CD14-positive monocyte (primary cell): ENCODE data around the gene ZBTB3. TPM values are rescaled to one million over a fixed set of nuclear protein-coding genes. Genes with fewer than 3 reads are reported as not detected.

Experiments
- DNase-seq, 3 donors: peaks; one replicate each; pipeline ENCODE4 v3.0.0-alpha.2; 2011 to 2022
- H2AFZ ChIP-seq: 2 replicates; pipeline ENCODE4 v1.6.0; 2012; ENCODE audit warnings: mild to moderate bottlenecking, low read depth, low read length, inconsistent platforms; ENCODE audit not compliant: insufficient read depth, poor library complexity, severe bottlenecking
- H3K27ac ChIP-seq, 2 donors: 1 replicate in 1 of 2; 2 replicates in 1 of 2; pipeline ENCODE4 v1.5.1; 2012 to 2013; ENCODE audit warnings: low read length in 2 of 2, control low read depth in 1 of 2, inconsistent platforms in 1 of 2, low read depth in 1 of 2, mild to moderate bottlenecking in 1 of 2
- H3K27me3 ChIP-seq, 2 donors: one replicate each; pipeline versions ENCODE4 v1.6.0 to v1.6.1; 2011 to 2013; ENCODE audit warnings: low read length in 2 of 2; ENCODE audit not compliant: control insufficient read depth in 2 of 2, insufficient read depth in 2 of 2
- H3K36me3 ChIP-seq, 2 donors: replicated peaks in 1 of 2; 1 replicate in 1 of 2; 2 replicates in 1 of 2; pipeline versions ENCODE4 v1.5.1 to v1.6.1; 2012 to 2013; ENCODE audit warnings: low read length in 2 of 2, control low read depth in 1 of 2, inconsistent platforms in 1 of 2, mild to moderate bottlenecking in 1 of 2; ENCODE audit not compliant: insufficient read depth in 2 of 2, control insufficient read depth in 1 of 2
- H3K4me1 ChIP-seq, 2 donors: 1 replicate in 1 of 2; 2 replicates in 1 of 2; pipeline versions ENCODE4 v1.5.1 to v1.6.1; 2012 to 2013; ENCODE audit warnings: low read length in 2 of 2, control low read depth in 1 of 2, inconsistent platforms in 1 of 2, mild to moderate bottlenecking in 1 of 2, moderate library complexity in 1 of 2; ENCODE audit not compliant: insufficient read depth in 2 of 2, control insufficient read depth in 1 of 2
- H3K4me2 ChIP-seq: replicated peaks from 2 replicates; pipeline ENCODE3; 2012; ENCODE audit warnings: low read length, moderate library complexity, mild to moderate bottlenecking; ENCODE audit not compliant: poor library complexity, severe bottlenecking; ENCODE audit errors: extremely low read depth
- H3K4me3 ChIP-seq, 3 experiments: fragments of 200-600 bp in 1 of 3; sonication (generic) in 1 of 3; replicated peaks in 1 of 3; 1 replicate in 2 of 3; 2 replicates in 1 of 3; pipeline ENCODE4 v1.5.1; 2011 to 2013; ENCODE audit warnings: low read length in 3 of 3, mild to moderate bottlenecking in 3 of 3, control low read depth in 2 of 3, low read depth in 2 of 3, inconsistent platforms in 1 of 3, moderate library complexity in 1 of 3
- H3K79me2 ChIP-seq: 2 replicates; pipeline ENCODE4 v1.6.0; 2012; ENCODE audit warnings: mild to moderate bottlenecking, control low read depth, inconsistent platforms, low read length, moderate library complexity; ENCODE audit not compliant: insufficient read depth
- H3K9ac ChIP-seq: 2 replicates; pipeline ENCODE4 v1.6.0; 2017; ENCODE audit warnings: low read length, mild to moderate bottlenecking; ENCODE audit not compliant: insufficient read depth, poor library complexity, severe bottlenecking
- H3K9me3 ChIP-seq, 2 donors: replicated peaks in 1 of 2; 1 replicate in 1 of 2; 2 replicates in 1 of 2; pipeline versions ENCODE4 v1.5.1 to v1.6.1; 2012 to 2013; ENCODE audit warnings: low read length in 2 of 2, control low read depth in 1 of 2; ENCODE audit not compliant: control insufficient read depth in 1 of 2, insufficient read depth in 1 of 2
- H4K20me1 ChIP-seq: 2 replicates; pipeline ENCODE4 v1.6.0; 2012; ENCODE audit warnings: mild to moderate bottlenecking, low read length, control low read depth, moderate library complexity; ENCODE audit not compliant: insufficient read depth
- H3K27ac Mint-ChIP-seq, 7 donors: one replicate each; pipeline ENCODE4 v1.8.0; 2020; ENCODE audit warnings: mild to moderate bottlenecking in 7 of 7, mixed read lengths in 7 of 7, moderate library complexity in 6 of 7, inconsistent platforms in 2 of 7
- H3K27me3 Mint-ChIP-seq, 3 donors: one replicate each; pipeline ENCODE4 v1.8.0; 2021 to 2022; ENCODE audit warnings: low read depth in 3 of 3, mild to moderate bottlenecking in 3 of 3, mixed read lengths in 3 of 3, moderate library complexity in 3 of 3, inconsistent platforms in 1 of 3
- H3K36me3 Mint-ChIP-seq, 2 donors: one replicate each; pipeline ENCODE4 v1.8.0; 2020; ENCODE audit warnings: mixed read lengths in 2 of 2, inconsistent platforms in 1 of 2, mild to moderate bottlenecking in 1 of 2
- H3K4me1 Mint-ChIP-seq: one replicate; pipeline ENCODE4 v1.8.0; 2020; ENCODE audit warnings: mild to moderate bottlenecking, mixed read lengths
- H3K4me3 Mint-ChIP-seq, 2 donors: one replicate each; pipeline ENCODE4 v1.8.0; 2020; ENCODE audit warnings: mild to moderate bottlenecking in 2 of 2, mixed read lengths in 2 of 2, moderate library complexity in 1 of 2
- H3K9me3 Mint-ChIP-seq, 7 donors: one replicate each; pipeline ENCODE4 v1.8.0; 2020 to 2022; ENCODE audit warnings: mixed read lengths in 7 of 7, mild to moderate bottlenecking in 6 of 7, moderate library complexity in 6 of 7, inconsistent platforms in 2 of 7
- WGBS: methylation state at CpG from one replicate; pipeline ENCODE4 v1.1.5; 2013; ENCODE audit warnings: missing lambda C conversion rate; ENCODE audit not compliant: insufficient coverage; 5-methylcytosine and 5-hydroxymethylcytosine counted together
- intact Hi-C, 2 donors: fragments of 100-400 bp; cut with micrococcal nuclease; formaldehyde crosslinking; loops; one replicate each; pipeline versions ENCODE4 v1.15.0 to v1.15.1; 2023
- polyA plus RNA-seq, 3 donors: library from polyadenylated mRNA; depleted of rRNA in 1 of 3; unstranded in 2 of 3; stranded (reverse) in 1 of 3; fragments of 300-500 nt in 2 of 3; fragments of >200 nt in 1 of 3; fragmentation: Illumina TruSeq in 2 of 3; gene quantifications; 1 replicate in 2 of 3; 2 replicates in 1 of 3; pipeline ENCODE4 v1.2.3, GENCODE V29; 2012 to 2021
- TF ChIP-seq, protein P1 (sequence below): fragments of 200-600 bp; IDR thresholded peaks from one replicate; pipeline ENCODE4 v1.8.0; 2022; ENCODE audit warnings: antibody characterized with exemption, mild to moderate bottlenecking

Gene ZBTB3
- polyA plus RNA-seq, 3 donors, result 1.7 to 4.5 (median 2.0) TPM

DNA sequence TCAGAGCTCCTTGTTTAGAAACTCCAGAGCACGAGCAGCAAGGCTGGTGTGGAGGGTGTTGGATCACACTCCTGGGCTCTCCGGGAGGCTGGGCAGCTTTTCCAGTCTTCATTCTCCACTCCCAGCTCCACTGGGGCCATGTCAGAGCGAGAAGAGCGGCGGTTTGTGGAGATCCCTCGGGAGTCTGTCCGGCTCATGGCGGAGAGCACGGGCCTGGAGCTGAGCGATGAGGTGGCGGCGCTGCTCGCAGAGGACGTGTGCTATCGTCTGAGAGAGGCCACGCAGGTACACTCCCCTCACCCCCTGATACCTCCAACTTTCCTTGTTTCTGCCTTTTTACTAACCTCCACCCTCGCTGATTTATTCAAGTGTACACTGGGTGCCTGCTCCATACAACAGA is 21.7 kb upstream of the ZBTB3 start:
- H3K27ac ChIP-seq, result peak overlapping the region in 1 of 2 donors; percentile 54
- H4K20me1 ChIP-seq, result no peaks in the 10 kb centered on the region
- peaks cover 25% of the 10 kb centered on the region for H3K79me2 ChIP-seq
- peaks cover 37 to 56% of the 10 kb centered on the region in 2 donors for H3K36me3 Mint-ChIP-seq
- no peak overlapping the region for H3K4me2 ChIP-seq
- DNase-seq, result no peak
- H3K27me3 ChIP-seq, result no peaks in the 10 kb centered on the region
- H3K27me3 Mint-ChIP-seq, result peaks cover 0 to 2% (median 1%) of the 10 kb centered on the region in 3 donors
- peaks cover 0 to 7% (median 0%) of the 10 kb centered on the region in 7 donors for H3K9me3 Mint-ChIP-seq
- peak overlapping the region in 3 of 7 donors; percentile 63 to 90 (median 70) for H3K27ac Mint-ChIP-seq
- H2AFZ ChIP-seq, result no peak overlapping the region
- TF ChIP-seq, protein P1, sequence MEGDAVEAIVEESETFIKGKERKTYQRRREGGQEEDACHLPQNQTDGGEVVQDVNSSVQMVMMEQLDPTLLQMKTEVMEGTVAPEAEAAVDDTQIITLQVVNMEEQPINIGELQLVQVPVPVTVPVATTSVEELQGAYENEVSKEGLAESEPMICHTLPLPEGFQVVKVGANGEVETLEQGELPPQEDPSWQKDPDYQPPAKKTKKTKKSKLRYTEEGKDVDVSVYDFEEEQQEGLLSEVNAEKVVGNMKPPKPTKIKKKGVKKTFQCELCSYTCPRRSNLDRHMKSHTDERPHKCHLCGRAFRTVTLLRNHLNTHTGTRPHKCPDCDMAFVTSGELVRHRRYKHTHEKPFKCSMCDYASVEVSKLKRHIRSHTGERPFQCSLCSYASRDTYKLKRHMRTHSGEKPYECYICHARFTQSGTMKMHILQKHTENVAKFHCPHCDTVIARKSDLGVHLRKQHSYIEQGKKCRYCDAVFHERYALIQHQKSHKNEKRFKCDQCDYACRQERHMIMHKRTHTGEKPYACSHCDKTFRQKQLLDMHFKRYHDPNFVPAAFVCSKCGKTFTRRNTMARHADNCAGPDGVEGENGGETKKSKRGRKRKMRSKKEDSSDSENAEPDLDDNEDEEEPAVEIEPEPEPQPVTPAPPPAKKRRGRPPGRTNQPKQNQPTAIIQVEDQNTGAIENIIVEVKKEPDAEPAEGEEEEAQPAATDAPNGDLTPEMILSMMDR, result no peak
- peaks cover 26 to 35% of the 10 kb centered on the region in 2 donors for H3K36me3 ChIP-seq
- no peak overlapping the region for H3K9ac ChIP-seq
- intact Hi-C loops, result no loop called here
- no peak overlapping the region for H3K4me3 ChIP-seq
- WGBS, result 97% methylated on average over 15 of the region's 17 CpGs
- H3K9me3 ChIP-seq, result no peaks in the 10 kb centered on the region
- H3K4me1 Mint-ChIP-seq, result peaks cover 22% of the 10 kb centered on the region
- no peak overlapping the region for H3K4me3 Mint-ChIP-seq
- peaks cover 18 to 26% of the 10 kb centered on the region in 2 donors for H3K4me1 ChIP-seq

DNA sequence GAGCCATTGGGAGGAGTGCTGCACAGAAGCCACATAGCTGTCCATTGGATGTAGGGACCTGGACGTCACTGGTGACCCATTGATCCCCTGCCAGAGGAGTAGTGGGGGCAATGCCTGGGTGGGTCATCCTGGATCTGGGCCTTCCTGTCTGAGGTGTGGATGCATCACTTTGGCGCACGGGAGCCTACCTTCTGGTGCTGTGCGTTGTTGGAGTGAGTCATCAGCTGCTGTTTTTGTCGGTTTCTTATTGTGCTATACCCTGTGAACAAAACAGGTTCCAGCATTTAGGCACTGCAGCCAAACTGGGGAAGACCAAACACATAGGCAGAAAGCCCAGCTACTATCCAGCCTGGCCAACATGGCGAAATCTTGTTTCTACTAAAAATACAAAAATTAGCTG is 20.4 kb upstream of the ZBTB3 start:
- peaks cover 25% of the 10 kb centered on the region for H3K79me2 ChIP-seq
- Mint-ChIP-seq H3K27ac (peak overlapping the region in 5 of 7 donors; percentile 25 to 90 (median 68)), H3K4me3 (no peak overlapping the region), H3K4me1 (peaks cover 34% of the 10 kb centered on the region), H3K36me3 (peaks cover 33 to 48% of the 10 kb centered on the region in 2 donors), H3K27me3 (peaks cover 0 to 2% (median 0%) of the 10 kb centered on the region in 3 donors), H3K9me3 (peaks cover 0 to 8% (median 0%) of the 10 kb centered on the region in 7 donors)
- H3K9ac ChIP-seq, result no peak overlapping the region
- peak overlapping the region; percentile 25 to 38 for H3K27ac ChIP-seq
- H3K4me2 ChIP-seq, result no peak overlapping the region
- intact Hi-C loops, result loop anchor here (5.0 kb wide), 1 partner anchor 47 kb away; the partner anchor contains the start of genes HNRNPUL2 (in 2 of the 2) and TTC9C (in 2 of the 2)
- H4K20me1 ChIP-seq, result no peaks in the 10 kb centered on the region
- H3K36me3 ChIP-seq, result peaks cover 26 to 35% of the 10 kb centered on the region in 2 donors
- no peaks in the 10 kb centered on the region for H3K27me3 ChIP-seq
- no peak overlapping the region for H2AFZ ChIP-seq
- TF ChIP-seq, protein P1, result no peak
- DNase-seq, result no peak
- H3K4me3 ChIP-seq, result no peak overlapping the region
- H3K4me1 ChIP-seq, result peaks cover 27 to 37% of the 10 kb centered on the region in 2 donors
- no peaks in the 10 kb centered on the region for H3K9me3 ChIP-seq
- 94% methylated on average over 5 of the region's 6 CpGs for WGBS
